HCT116 (cell line): ENCODE results near the gene COL15A1. TPM values are rescaled to one million over a fixed set of nuclear protein-coding genes. Genes with fewer than 3 reads are reported as not detected.

ENCODE experiments used
- ATAC-seq: fragments of 200-7000 bp; cut with Tn5 transposase; 2 replicates; pipeline ENCODE4 v1.9.1; 2020; ENCODE audit warnings: mild to moderate bottlenecking, moderate library complexity
- BruUV-seq: library from RNA; stranded (reverse); fragments of 400-500 nt; replicated peaks from 2 replicates; lab custom pipeline; 2021; lab: Mats Ljungman, UMichigan
- CTCF ChIA-PET: fragments of 300-600 bp; sonication (Branson Sonifier 250); formaldehyde crosslinking; loops from one replicate; lab custom pipeline; 2021; ENCODE audit warnings: antibody characterized with exemption; lab: Charles Lee
- POLR2A ChIA-PET: fragments of 300-600, 350-600 bp; sonication (Branson Sonifier 250); formaldehyde crosslinking; loops from one replicate; lab custom pipeline; 2021; ENCODE audit warnings: antibody characterized with exemption; lab: Charles Lee
- RAD21 ChIA-PET, 2 experiments: fragments of 300-600 bp; sonication (Branson Sonifier 250); formaldehyde crosslinking; loops; one replicate each; lab custom pipeline; 2023; ENCODE audit warnings: low total read pairs in 2 of 2; ENCODE audit not compliant: uncharacterized antibody in 2 of 2, unreplicated experiment in 2 of 2, low non-redundant PET in 1 of 2; lab: Charles Lee
- DNase-seq: peaks from one replicate; pipeline ENCODE4 v3.0.0-alpha.2; 2010; ENCODE audit warnings: low read depth, low spot score
- H2AFZ ChIP-seq: fragments of 200-600 bp; shearing (Covaris generic), sonication (generic); 2 replicates; pipeline ENCODE4 v1.6.1; 2017; ENCODE audit warnings: low read depth, mixed run types, mixed read lengths, antibody characterized with exemption, low read length; ENCODE audit not compliant: poor library complexity, severe bottlenecking
- H3K27ac ChIP-seq: 2 replicates; pipeline ENCODE4 v1.5.1; 2012; ENCODE audit warnings: low read depth, low read length
- H3K27me3 ChIP-seq: fragments of 200-600 bp; sonication (generic); 2 replicates; pipeline ENCODE4 v1.6.1; 2016; ENCODE audit warnings: mixed run types, low read length, mixed read lengths; ENCODE audit not compliant: insufficient read depth
- H3K36me3 ChIP-seq, 2 experiments: fragments of 200-500 bp in 1 of 2; fragments of 200-600 bp in 1 of 2; sonication (Bioruptor generic) in 1 of 2; sonication (generic) in 1 of 2; 2 replicates each; pipeline versions ENCODE4 v1.5.1 to v1.6.1; 2014 to 2016; ENCODE audit warnings: low read length in 2 of 2, inconsistent platforms in 1 of 2, mixed read lengths in 1 of 2, mixed run types in 1 of 2; ENCODE audit not compliant: insufficient read depth in 2 of 2, control insufficient read depth in 1 of 2
- H3K4me1 ChIP-seq, 2 experiments: fragments of 200-600 bp in 1 of 2; sonication (generic) in 1 of 2; 2 replicates each; pipeline versions ENCODE4 v1.5.1 to v1.6.1; 2012 to 2017; ENCODE audit warnings: low read length in 2 of 2, inconsistent platforms in 1 of 2, mild to moderate bottlenecking in 1 of 2, mixed read lengths in 1 of 2, mixed run types in 1 of 2, moderate library complexity in 1 of 2; ENCODE audit not compliant: insufficient read depth in 2 of 2, control insufficient read depth in 1 of 2
- H3K4me2 ChIP-seq: fragments of 200-600 bp; sonication (generic); 2 replicates; pipeline ENCODE4 v1.6.1; 2017; ENCODE audit warnings: mixed run types, low read length, mixed read lengths
- H3K4me3 ChIP-seq, 2 experiments: fragments of 200-600 bp in 1 of 2; sonication (generic) in 1 of 2; replicated peaks in 1 of 2; 2 replicates each; pipeline ENCODE4 v1.5.1; 2011 to 2016; ENCODE audit warnings: low read length in 2 of 2, control low read depth in 1 of 2, low read depth in 1 of 2, mild to moderate bottlenecking in 1 of 2, mixed read lengths in 1 of 2, mixed run types in 1 of 2
- H3K79me2 ChIP-seq: fragments of 200-600 bp; sonication (generic); 2 replicates; pipeline ENCODE4 v1.6.1; 2017; ENCODE audit warnings: mild to moderate bottlenecking, mixed run types, low read length, moderate library complexity, mixed read lengths; ENCODE audit not compliant: insufficient read depth
- H3K9ac ChIP-seq: fragments of 200-600 bp; sonication (generic); 2 replicates; pipeline ENCODE4 v1.6.1; 2016; ENCODE audit warnings: low read length, mixed read lengths
- H3K9me2 ChIP-seq: fragments of 200-600 bp; sonication (generic), shearing (Covaris generic); 2 replicates; pipeline ENCODE4 v1.6.1; 2017; ENCODE audit warnings: mixed run types, mild to moderate bottlenecking, moderate library complexity; ENCODE audit not compliant: insufficient read depth
- H3K9me3 ChIP-seq, 2 experiments: fragments of 200-500 bp in 1 of 2; fragments of 200-600 bp in 1 of 2; sonication (Bioruptor generic) in 1 of 2; sonication (generic) in 1 of 2; 2 replicates each; pipeline ENCODE4 v1.6.1; 2014 to 2017; ENCODE audit warnings: low read length in 2 of 2, mixed read lengths in 2 of 2, inconsistent platforms in 1 of 2, low read depth in 1 of 2, mild to moderate bottlenecking in 1 of 2, mixed run types in 1 of 2, moderate library complexity in 1 of 2; ENCODE audit not compliant: control insufficient read depth in 1 of 2, insufficient read depth in 1 of 2
- H4K20me1 ChIP-seq: fragments of 200-600 bp; sonication (generic), shearing (Covaris generic); 2 replicates; pipeline ENCODE4 v1.6.1; 2017; ENCODE audit warnings: mixed run types, mild to moderate bottlenecking, moderate library complexity; ENCODE audit not compliant: insufficient read depth
- CBX3 ChIP-seq: IDR thresholded peaks from 2 replicates; pipeline ENCODE4 v1.6.1; 2012; ENCODE audit warnings: low read depth
- CEBPB ChIP-seq: IDR thresholded peaks from 2 replicates; pipeline ENCODE4 v1.6.1; 2012; ENCODE audit warnings: low read depth
- EGR1 ChIP-seq: IDR thresholded peaks from 2 replicates; pipeline ENCODE4 v1.6.1; 2012; ENCODE audit warnings: low read depth
- EZH2 ChIP-seq: fragments of 200-600 bp; sonication (generic); IDR thresholded peaks from 2 replicates; pipeline ENCODE4 v1.6.1; 2017; ENCODE audit warnings: antibody characterized with exemption, mixed run types
- EZH2phosphoT487 ChIP-seq: fragments of 200-600 bp; IDR thresholded peaks from 2 replicates; pipeline ENCODE4 v1.6.1; 2018; ENCODE audit warnings: antibody characterized with exemption, borderline replicate concordance
- FOSL1 ChIP-seq: IDR thresholded peaks from 2 replicates; pipeline ENCODE4 v1.6.1; 2012; ENCODE audit warnings: low read depth
- POLR2A ChIP-seq: IDR thresholded peaks from 2 replicates; pipeline ENCODE4 v1.7.0; 2011; ENCODE audit warnings: borderline replicate concordance; ENCODE audit not compliant: insufficient read depth, insufficient read length; ENCODE audit errors: extremely low read depth
- POLR2AphosphoS5 ChIP-seq: IDR thresholded peaks from 2 replicates; pipeline ENCODE4 v1.6.1; 2011; ENCODE audit warnings: mild to moderate bottlenecking, low read depth, low read length, moderate library complexity
- REST ChIP-seq: IDR thresholded peaks from 2 replicates; pipeline ENCODE4 v1.6.1; 2012; ENCODE audit warnings: low read depth
- SP1 ChIP-seq: IDR thresholded peaks from 2 replicates; pipeline ENCODE4 v1.6.1; 2012; ENCODE audit warnings: low read depth
- TCF7L2 ChIP-seq: IDR thresholded peaks from 2 replicates; pipeline ENCODE4 v1.7.0; 2011; ENCODE audit warnings: borderline replicate concordance, inconsistent platforms; ENCODE audit not compliant: insufficient read depth, insufficient read length; ENCODE audit errors: extremely low read depth
- YY1 ChIP-seq: IDR thresholded peaks from 2 replicates; pipeline ENCODE4 v1.6.1; 2011; ENCODE audit warnings: low read length, low read depth, moderate library complexity, mild to moderate bottlenecking; ENCODE audit not compliant: insufficient replicate concordance; ENCODE audit errors: extremely low read depth
- ZFX ChIP-seq: fragments of 450-650 bp; IDR thresholded peaks from 2 replicates; pipeline ENCODE4 v1.6.1; 2017
- ZNF274 ChIP-seq: fragments of 200-500 bp; sonication (Bioruptor generic); IDR thresholded peaks from 2 replicates; pipeline ENCODE4 v1.6.1; 2014; ENCODE audit warnings: mild to moderate bottlenecking, low read depth, low read length, inconsistent platforms
- intact Hi-C: fragments of 100-400 bp; cut with micrococcal nuclease; formaldehyde crosslinking; loops from 2 replicates; pipeline ENCODE4 v1.10.0; 2022
- total RNA-seq: library from RNA; stranded (reverse); gene quantifications from one replicate; pipeline ENCODE4 v1.2.1, GENCODE V29; 2021; ENCODE audit not compliant: unreplicated experiment
- TF ChIP-seq, protein P1 (sequence below), 3 experiments: fragments of 200-600 bp in 1 of 3; sonication (generic) in 1 of 3; IDR thresholded peaks in 2 of 3; conservative IDR thresholded peaks in 1 of 3; 2 replicates each; pipeline ENCODE4 v1.5.1; 2012 to 2017; ENCODE audit warnings: low read depth in 2 of 3, low read length in 2 of 3, antibody characterized with exemption in 1 of 3, borderline replicate concordance in 1 of 3, control low read depth in 1 of 3, mild to moderate bottlenecking in 1 of 3, mixed read lengths in 1 of 3, mixed run types in 1 of 3, moderate library complexity in 1 of 3; ENCODE audit not compliant: insufficient read depth in 1 of 3
- TF ChIP-seq, protein P2 (sequence below): IDR thresholded peaks from 2 replicates; pipeline ENCODE4 v1.6.1; 2012
- TF ChIP-seq, protein P3 (sequence below): IDR thresholded peaks from 2 replicates; pipeline ENCODE4 v1.6.1; 2011; ENCODE audit warnings: mild to moderate bottlenecking, low read length, moderate library complexity; ENCODE audit not compliant: insufficient replicate concordance; ENCODE audit errors: extremely low read depth

Gene COL15A1
- total RNA-seq, 1 experiment from 2014 or later, result 0.15 TPM

DNA sequence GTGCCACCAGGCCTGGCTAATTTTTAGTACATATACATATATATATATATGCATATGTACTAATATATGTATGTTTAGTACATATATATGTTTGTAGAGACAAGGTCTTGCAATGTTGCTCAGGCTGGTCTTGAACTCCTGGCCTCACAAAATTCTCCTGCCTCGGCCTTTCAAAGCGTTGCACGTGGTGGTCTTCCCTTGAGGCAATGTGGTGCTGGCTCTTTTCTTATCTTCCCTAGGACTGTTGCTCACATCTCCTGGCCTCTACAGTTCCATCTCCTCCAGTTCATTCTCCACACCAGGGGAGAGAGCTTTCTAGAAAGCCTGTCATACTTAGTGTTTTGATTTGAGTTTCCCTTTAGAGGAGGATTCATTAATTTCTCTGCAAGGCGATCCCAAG, 132.3 kb downstream of the COL15A1 start:
- Histone ChIP-seq H3K4me3 (no peak overlapping the region), H3K9me3 (no peaks in the 10 kb centered on the region), H3K27me3 (no peaks in the 10 kb centered on the region), H3K9ac (no peak overlapping the region), H3K9me2 (no peaks in the 10 kb centered on the region), H4K20me1 (no peaks in the 10 kb centered on the region), H3K4me2 (no peak overlapping the region), H3K27ac (no peak overlapping the region), H3K4me1 (no peaks in the 10 kb centered on the region), H2AFZ (no peak overlapping the region), H3K79me2 (no peaks in the 10 kb centered on the region), H3K36me3 (no peaks in the 10 kb centered on the region)
- ChIA-PET POLR2A (no interaction called here), CTCF (no interaction called here), RAD21 (no interaction called here)
- ATAC-seq, result no peak
- intact Hi-C loops, result no loop called here
- no TSS peak for BruUV-seq
- no peak for DNase-seq
- TF ChIP-seq POLR2AphosphoS5 (no peak), CEBPB (no peak), EZH2 (no peak), POLR2A (no peak), ZNF274 (no peak), REST (no peak), SP1 (no peak), TCF7L2 (no peak), CBX3 (no peak), EGR1 (no peak), EZH2phosphoT487 (no peak), ZFX (no peak), FOSL1 (no peak), YY1 (no peak)
- TF ChIP-seq, protein P1, sequence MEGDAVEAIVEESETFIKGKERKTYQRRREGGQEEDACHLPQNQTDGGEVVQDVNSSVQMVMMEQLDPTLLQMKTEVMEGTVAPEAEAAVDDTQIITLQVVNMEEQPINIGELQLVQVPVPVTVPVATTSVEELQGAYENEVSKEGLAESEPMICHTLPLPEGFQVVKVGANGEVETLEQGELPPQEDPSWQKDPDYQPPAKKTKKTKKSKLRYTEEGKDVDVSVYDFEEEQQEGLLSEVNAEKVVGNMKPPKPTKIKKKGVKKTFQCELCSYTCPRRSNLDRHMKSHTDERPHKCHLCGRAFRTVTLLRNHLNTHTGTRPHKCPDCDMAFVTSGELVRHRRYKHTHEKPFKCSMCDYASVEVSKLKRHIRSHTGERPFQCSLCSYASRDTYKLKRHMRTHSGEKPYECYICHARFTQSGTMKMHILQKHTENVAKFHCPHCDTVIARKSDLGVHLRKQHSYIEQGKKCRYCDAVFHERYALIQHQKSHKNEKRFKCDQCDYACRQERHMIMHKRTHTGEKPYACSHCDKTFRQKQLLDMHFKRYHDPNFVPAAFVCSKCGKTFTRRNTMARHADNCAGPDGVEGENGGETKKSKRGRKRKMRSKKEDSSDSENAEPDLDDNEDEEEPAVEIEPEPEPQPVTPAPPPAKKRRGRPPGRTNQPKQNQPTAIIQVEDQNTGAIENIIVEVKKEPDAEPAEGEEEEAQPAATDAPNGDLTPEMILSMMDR (IDR thresholded peaks at IDR 0.05 in 2 of 3, conservative IDR thresholded peaks at IDR 0.05 in 1 of 3; ENCODE audit: borderline replicate concordance in 1 of 3, insufficient read depth in 1 of 3, low read depth in 2 of 3, low read length in 2 of 3), result no peak
- TF ChIP-seq, protein P2, sequence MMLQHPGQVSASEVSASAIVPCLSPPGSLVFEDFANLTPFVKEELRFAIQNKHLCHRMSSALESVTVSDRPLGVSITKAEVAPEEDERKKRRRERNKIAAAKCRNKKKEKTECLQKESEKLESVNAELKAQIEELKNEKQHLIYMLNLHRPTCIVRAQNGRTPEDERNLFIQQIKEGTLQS, result no peak
- TF ChIP-seq, protein P3, sequence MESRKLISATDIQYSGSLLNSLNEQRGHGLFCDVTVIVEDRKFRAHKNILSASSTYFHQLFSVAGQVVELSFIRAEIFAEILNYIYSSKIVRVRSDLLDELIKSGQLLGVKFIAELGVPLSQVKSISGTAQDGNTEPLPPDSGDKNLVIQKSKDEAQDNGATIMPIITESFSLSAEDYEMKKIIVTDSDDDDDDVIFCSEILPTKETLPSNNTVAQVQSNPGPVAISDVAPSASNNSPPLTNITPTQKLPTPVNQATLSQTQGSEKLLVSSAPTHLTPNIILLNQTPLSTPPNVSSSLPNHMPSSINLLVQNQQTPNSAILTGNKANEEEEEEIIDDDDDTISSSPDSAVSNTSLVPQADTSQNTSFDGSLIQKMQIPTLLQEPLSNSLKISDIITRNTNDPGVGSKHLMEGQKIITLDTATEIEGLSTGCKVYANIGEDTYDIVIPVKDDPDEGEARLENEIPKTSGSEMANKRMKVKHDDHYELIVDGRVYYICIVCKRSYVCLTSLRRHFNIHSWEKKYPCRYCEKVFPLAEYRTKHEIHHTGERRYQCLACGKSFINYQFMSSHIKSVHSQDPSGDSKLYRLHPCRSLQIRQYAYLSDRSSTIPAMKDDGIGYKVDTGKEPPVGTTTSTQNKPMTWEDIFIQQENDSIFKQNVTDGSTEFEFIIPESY, result no peak
